Sigmoid colon (tissue), 4 donors: Measurements from ENCODE around the gene SLC36A1.

Experiments used
- CTCF ChIP-seq, 4 experiments: fragments of 450-650 bp in 3 of 4; fragments of 200-600 bp in 1 of 4; IDR thresholded peaks; one replicate each; pipeline ENCODE4 v1.5.1; 2016 to 2019; ENCODE audit warnings: antibody characterized with exemption in 4 of 4, mild to moderate bottlenecking in 3 of 4, moderate library complexity in 2 of 4
- EP300 ChIP-seq, 4 donors: sonication (generic); formaldehyde crosslinking; IDR thresholded peaks; one replicate each; pipeline ENCODE4 v1.6.1; 2017; ENCODE audit warnings: antibody characterized with exemption in 4 of 4
- POLR2A ChIP-seq, 2 donors: fragments of 450-650 bp; IDR thresholded peaks; one replicate each; pipeline ENCODE4 v1.6.1; 2016; ENCODE audit warnings: antibody characterized with exemption in 2 of 2, mild to moderate bottlenecking in 2 of 2, moderate library complexity in 2 of 2
- POLR2AphosphoS5 ChIP-seq, 4 donors: sonication (generic); formaldehyde crosslinking; IDR thresholded peaks; one replicate each; pipeline ENCODE4 v1.6.1; 2017; ENCODE audit warnings: antibody characterized with exemption in 4 of 4

- TF ChIP-seq CTCF (IDR thresholded peaks at IDR 0.05) = no peak
- no peak for TF ChIP-seq POLR2AphosphoS5 (IDR thresholded peaks at IDR 0.05)
- no peak for TF ChIP-seq POLR2A (IDR thresholded peaks at IDR 0.05)
- TF ChIP-seq EP300 (IDR thresholded peaks at IDR 0.05) = no peak
These were observed 56.6 kb downstream of the SLC36A1 start for GRCh38 chr5:151504006-151504405.
